Embryonic facial prominence (tissue), 1 donor: ENCODE measurements around the gene CKAP4.

Experiments
- DNase-seq: peaks from one replicate; pipeline ENCODE4 v3.0.0-alpha.2; 2016; ENCODE audit errors: extremely low spot score

Gene CKAP4

DNA sequence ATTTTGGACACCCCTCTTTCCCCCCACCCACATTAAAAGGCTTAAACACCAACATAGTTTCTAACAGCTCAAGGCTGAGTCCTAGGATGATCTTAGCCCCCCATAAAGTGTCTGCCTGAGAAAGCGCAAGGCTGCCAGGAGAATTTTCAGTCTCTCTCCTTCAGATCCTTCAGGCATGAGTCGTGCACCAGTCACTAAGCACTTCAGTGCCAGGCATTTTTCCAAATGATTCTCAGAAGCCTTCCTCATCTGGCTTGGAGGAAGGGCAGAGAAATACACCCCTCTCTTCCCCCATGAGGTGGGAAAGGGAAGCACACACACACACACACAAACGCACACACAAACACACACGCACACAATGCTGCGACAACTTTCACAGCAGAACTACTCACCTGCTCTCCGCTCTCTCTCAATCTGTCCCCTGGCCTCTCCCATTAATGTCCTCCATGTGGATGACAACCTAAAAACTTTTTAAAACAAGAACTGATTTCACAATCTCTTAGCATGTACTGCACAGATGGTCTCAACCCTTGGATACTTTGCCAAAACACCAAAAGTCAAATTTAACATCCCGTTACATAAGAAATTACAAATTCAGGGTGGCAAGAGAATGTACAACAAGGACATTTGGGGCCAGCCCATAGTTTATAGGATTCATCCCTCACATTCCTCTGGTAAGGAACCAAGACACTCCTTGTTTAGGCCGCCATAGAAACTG lies 49.8 kb downstream of the CKAP4 start:
- no peak for DNase-seq

GRCh38 chr12:106195621-106196027 lies 52.2 kb downstream of the CKAP4 start:
- DNase-seq = no peak

GRCh38 chr12:106194351-106194750 lies 53.5 kb downstream of the CKAP4 start:
- DNase-seq = no peak

DNA sequence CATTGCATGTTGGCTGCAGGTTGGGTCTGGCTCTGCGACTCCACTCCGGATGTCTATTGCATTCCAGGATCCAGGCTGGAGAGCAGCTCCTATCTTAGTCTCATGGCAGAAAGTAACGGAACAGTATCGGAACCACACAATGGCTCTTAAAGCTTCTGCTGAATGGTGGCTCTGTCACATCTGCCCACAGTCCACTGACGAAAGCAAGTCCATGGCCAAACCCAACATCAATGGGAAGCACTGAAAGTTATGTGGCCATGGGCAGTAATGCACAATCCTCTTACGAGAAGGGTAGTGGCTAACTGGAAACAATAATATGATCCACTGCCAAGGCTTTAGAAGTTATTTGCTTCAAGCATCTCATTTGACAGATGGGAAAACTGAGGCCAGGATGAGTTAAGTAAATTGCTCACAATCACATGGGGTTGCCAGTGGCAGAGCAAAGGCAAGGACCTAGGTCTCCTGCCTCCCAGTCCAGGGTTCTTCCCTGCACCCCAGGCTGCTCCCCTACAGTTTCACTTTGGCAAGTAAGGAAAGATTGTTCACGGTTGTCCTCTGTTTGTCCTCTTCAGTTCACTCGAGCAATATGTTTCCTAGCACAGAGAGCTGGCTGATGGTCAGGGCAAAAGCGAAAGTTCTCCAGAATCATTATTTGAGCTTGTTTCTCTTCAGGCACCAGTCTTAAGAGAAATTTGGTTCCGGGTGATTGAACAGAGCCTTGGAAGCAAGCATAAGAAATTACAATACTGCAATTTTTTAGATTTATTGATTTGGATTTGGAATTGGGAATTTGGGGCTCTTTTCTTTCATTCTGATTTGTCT lies 54.2 kb downstream of the CKAP4 start:
- DNase-seq = no peak

- DNase-seq = no peak
Measured at GRCh38 chr12:106192659-106193393, 55.0 kb downstream of the CKAP4 start.

DNA sequence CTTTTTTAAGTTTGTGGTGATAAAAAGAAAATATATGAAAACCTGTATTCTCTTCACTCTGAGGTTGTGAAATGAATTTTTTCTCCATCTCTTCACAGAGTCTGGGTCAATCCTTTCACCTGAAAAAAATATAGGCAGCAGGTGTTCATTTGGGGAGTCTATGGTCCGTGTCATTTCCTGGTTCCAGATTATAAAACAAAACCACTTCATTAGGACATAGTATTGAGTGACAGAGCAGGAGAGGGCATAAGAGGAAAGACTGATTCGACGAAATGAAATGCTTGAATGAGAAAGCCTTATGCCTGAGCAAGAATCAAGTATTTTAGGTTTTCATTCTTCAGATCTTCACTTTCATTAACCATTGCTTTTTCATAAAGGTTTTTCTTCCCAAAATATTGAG lies 57.2 kb downstream of the CKAP4 start:
- DNase-seq = no peak

- no peak for DNase-seq
Measured at GRCh38 chr12:106189341-106189740, 58.5 kb downstream of the CKAP4 start.

GRCh38 chr12:106188256-106188655 lies 59.6 kb downstream of the CKAP4 start:
- no peak for DNase-seq
